ENCODE measurements around the gene SLC25A11.
A peak's percentile ranks its signal among the peaks of the same experiment; 100 is the strongest.

SLC25A11 gene, protein sequence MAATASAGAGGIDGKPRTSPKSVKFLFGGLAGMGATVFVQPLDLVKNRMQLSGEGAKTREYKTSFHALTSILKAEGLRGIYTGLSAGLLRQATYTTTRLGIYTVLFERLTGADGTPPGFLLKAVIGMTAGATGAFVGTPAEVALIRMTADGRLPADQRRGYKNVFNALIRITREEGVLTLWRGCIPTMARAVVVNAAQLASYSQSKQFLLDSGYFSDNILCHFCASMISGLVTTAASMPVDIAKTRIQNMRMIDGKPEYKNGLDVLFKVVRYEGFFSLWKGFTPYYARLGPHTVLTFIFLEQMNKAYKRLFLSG

DNA sequence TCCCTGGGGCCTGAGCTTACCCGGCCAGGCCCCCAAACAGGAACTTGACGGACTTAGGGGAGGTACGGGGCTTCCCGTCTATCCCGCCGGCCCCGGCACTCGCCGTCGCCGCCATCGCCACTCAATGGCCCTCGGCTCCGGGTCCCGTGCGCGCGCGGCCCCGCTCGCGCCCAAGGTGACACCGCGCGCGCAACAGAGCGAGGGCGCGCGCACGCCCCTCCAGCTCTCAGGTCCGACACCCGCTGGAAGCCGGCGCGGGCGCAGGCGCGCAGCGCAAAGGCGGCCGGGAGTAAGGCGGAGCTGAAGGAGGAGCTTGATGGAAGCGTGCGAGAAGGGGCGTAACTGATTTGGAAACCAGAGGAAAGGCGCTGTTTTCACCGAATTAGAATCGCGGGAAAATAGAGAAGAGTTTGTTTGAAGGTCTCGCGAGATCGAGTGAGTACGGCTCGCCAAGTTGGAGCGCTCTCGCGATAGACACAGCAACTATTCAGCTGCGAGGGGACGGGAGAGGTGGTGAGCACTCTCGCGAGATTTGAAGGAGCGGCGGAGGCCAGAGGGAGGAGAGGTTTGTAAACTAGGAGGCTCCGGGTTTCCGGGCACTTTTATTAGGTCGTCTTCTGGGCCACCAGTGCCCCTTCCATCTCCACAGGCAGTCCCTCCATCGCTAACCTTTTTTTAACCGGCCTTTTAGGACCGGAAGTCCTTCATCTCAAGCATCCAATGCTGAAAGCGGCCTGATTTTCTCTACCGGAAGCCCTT lies at the start of gene SLC25A11, which contains the start of gene RNF167:
TSS of gene SLC25A11 (minus strand) at position 251 of the 759 bp plus-strand sequence. CDS start at position 115, 136 bp downstream.
TSS of gene RNF167 (plus strand) at position 473 of the 759 bp plus-strand sequence. CDS start 642 bp downstream, outside the sequence.
- H3K27me3 ChIP-seq (ENCODE audit: insufficient read depth, poor library complexity, severe bottlenecking), result no peaks in the 10 kb centered on the region
- ATAC-seq (ENCODE audit: low read depth) (peak; percentile 78), DNase-seq (ENCODE audit: low spot score) (peak; percentile 96)
- peak within 1 kb of the TSS; percentile 99 for H3K27ac ChIP-seq (ENCODE audit: poor library complexity, severe bottlenecking)
- H3K36me3 ChIP-seq (ENCODE audit: low read depth), result peaks cover 49% of the 10 kb centered on the region
- TF ChIP-seq, protein P1, sequence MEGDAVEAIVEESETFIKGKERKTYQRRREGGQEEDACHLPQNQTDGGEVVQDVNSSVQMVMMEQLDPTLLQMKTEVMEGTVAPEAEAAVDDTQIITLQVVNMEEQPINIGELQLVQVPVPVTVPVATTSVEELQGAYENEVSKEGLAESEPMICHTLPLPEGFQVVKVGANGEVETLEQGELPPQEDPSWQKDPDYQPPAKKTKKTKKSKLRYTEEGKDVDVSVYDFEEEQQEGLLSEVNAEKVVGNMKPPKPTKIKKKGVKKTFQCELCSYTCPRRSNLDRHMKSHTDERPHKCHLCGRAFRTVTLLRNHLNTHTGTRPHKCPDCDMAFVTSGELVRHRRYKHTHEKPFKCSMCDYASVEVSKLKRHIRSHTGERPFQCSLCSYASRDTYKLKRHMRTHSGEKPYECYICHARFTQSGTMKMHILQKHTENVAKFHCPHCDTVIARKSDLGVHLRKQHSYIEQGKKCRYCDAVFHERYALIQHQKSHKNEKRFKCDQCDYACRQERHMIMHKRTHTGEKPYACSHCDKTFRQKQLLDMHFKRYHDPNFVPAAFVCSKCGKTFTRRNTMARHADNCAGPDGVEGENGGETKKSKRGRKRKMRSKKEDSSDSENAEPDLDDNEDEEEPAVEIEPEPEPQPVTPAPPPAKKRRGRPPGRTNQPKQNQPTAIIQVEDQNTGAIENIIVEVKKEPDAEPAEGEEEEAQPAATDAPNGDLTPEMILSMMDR (IDR thresholded peaks at IDR 0.05; ENCODE audit: poor library complexity, severe bottlenecking), result no peak
- no peaks in the 10 kb centered on the region for H3K9me3 ChIP-seq (ENCODE audit: severe bottlenecking)
- H3K4me3 ChIP-seq (ENCODE audit: severe bottlenecking), result peak within 1 kb of the TSS; percentile 63
- peaks cover 18% of the 10 kb centered on the region for H3K4me1 ChIP-seq (ENCODE audit: insufficient read depth, poor library complexity, severe bottlenecking)

GRCh38 chr17:4987767-4988567 lies 48.1 kb upstream of the SLC25A11 start:
- H3K4me3 ChIP-seq (ENCODE audit: severe bottlenecking), result peak overlapping the region; percentile 77
- H3K27ac ChIP-seq (ENCODE audit: poor library complexity, severe bottlenecking), result peak overlapping the region; percentile 72
- peaks cover 23% of the 10 kb centered on the region for H3K36me3 ChIP-seq (ENCODE audit: low read depth)
- H3K4me1 ChIP-seq (ENCODE audit: insufficient read depth, poor library complexity, severe bottlenecking), result peaks cover 2% of the 10 kb centered on the region
- DNase-seq (ENCODE audit: low spot score) (no peak), ATAC-seq (ENCODE audit: low read depth) (peak; percentile 2)
- no peaks in the 10 kb centered on the region for H3K27me3 ChIP-seq (ENCODE audit: insufficient read depth, poor library complexity, severe bottlenecking)
- TF ChIP-seq, protein P1 (IDR thresholded peaks at IDR 0.05; ENCODE audit: poor library complexity, severe bottlenecking), result no peak
- no peaks in the 10 kb centered on the region for H3K9me3 ChIP-seq (ENCODE audit: severe bottlenecking)

GRCh38 chr17:4986951-4987766 lies 47.3 kb upstream of the SLC25A11 start, which contains the start of gene CAMTA2:
CAMTA2 (minus strand) TSS chr17:4987675; CDS start chr17:4986222, 1,453 bp downstream.
- no peaks in the 10 kb centered on the region for H3K27me3 ChIP-seq (ENCODE audit: insufficient read depth, poor library complexity, severe bottlenecking)
- H3K4me3 ChIP-seq (ENCODE audit: severe bottlenecking), result peak within 1 kb of the TSS; percentile 77
- ATAC-seq (ENCODE audit: low read depth) (peak; percentile 78), DNase-seq (ENCODE audit: low spot score) (peak; percentile 89)
- no peaks in the 10 kb centered on the region for H3K9me3 ChIP-seq (ENCODE audit: severe bottlenecking)
- peaks cover 2% of the 10 kb centered on the region for H3K4me1 ChIP-seq (ENCODE audit: insufficient read depth, poor library complexity, severe bottlenecking)
- TF ChIP-seq, protein P1 (IDR thresholded peaks at IDR 0.05; ENCODE audit: poor library complexity, severe bottlenecking), result peak; percentile 94
- H3K27ac ChIP-seq (ENCODE audit: poor library complexity, severe bottlenecking), result peak within 1 kb of the TSS; percentile 72
- H3K36me3 ChIP-seq (ENCODE audit: low read depth), result peaks cover 30% of the 10 kb centered on the region

- peaks cover 35% of the 10 kb centered on the region for H3K36me3 ChIP-seq (ENCODE audit: low read depth)
- H3K4me1 ChIP-seq (ENCODE audit: insufficient read depth, poor library complexity, severe bottlenecking), result peaks cover 2% of the 10 kb centered on the region
- peak; percentile 26 for ATAC-seq (ENCODE audit: low read depth)
- TF ChIP-seq, protein P1 (IDR thresholded peaks at IDR 0.05; ENCODE audit: poor library complexity, severe bottlenecking), result no peak
- H3K9me3 ChIP-seq (ENCODE audit: severe bottlenecking), result no peaks in the 10 kb centered on the region
- DNase-seq (ENCODE audit: low spot score), result no peak
- peak overlapping the region; percentile 77 for H3K4me3 ChIP-seq (ENCODE audit: severe bottlenecking)
- no peaks in the 10 kb centered on the region for H3K27me3 ChIP-seq (ENCODE audit: insufficient read depth, poor library complexity, severe bottlenecking)
- H3K27ac ChIP-seq (ENCODE audit: poor library complexity, severe bottlenecking), result peak overlapping the region; percentile 72
These were observed 46.6 kb upstream of the SLC25A11 start for GRCh38 chr17:4986403-4986802.

Data from RWPE2 (cell line).